GM13977 (cell line): Measurements from ENCODE around the gene KCNK10.

ENCODE experiments used
- DNase-seq: peaks from one replicate; pipeline ENCODE4 v3.0.0; 2012; ENCODE audit warnings: low spot score
- CTCF ChIP-seq: IDR thresholded peaks from 2 replicates; pipeline ENCODE4 v1.5.1; 2012; ENCODE audit warnings: mild to moderate bottlenecking, control low read depth; ENCODE audit not compliant: insufficient read depth; ENCODE audit errors: extremely low read depth, missing control alignments
- in situ Hi-C: fragments of 300-500 bp; cut with MboI; formaldehyde crosslinking; loops from one replicate; pipeline ENCODE4 v1.12.0; 2022; ENCODE audit warnings: low sequenced_read_pairs, low pct_unique_long_range_greater_than_20kb, mixed read lengths, inconsistent platforms; ENCODE audit not compliant: unreplicated experiment

Gene KCNK10

GRCh38 chr14:88311780-88312179, 11.3 kb downstream of the KCNK10 start:
- in situ Hi-C loops: no loop called here
- DNase-seq: no peak
- TF ChIP-seq CTCF: no peak

- in situ Hi-C loops: no loop called here
- TF ChIP-seq CTCF: no peak
These were observed 12.6 kb downstream of the KCNK10 start for GRCh38 chr14:88310449-88310848.

GRCh38 chr14:88310021-88310420, 13.0 kb downstream of the KCNK10 start:
- no peak for TF ChIP-seq CTCF
- DNase-seq: no peak
- in situ Hi-C loops: no loop called here

More at GRCh38 chr14:88310449-88310848, 12.6 kb downstream of the KCNK10 start:
- no peak for DNase-seq

GRCh38 chr14:88305528-88306322, 17.3 kb downstream of the KCNK10 start:
- in situ Hi-C loops: no loop called here
- DNase-seq: no peak
- no peak for TF ChIP-seq CTCF

GRCh38 chr14:88303041-88303440, 20.0 kb downstream of the KCNK10 start:
- TF ChIP-seq CTCF: no peak
- DNase-seq: no peak
- in situ Hi-C loops: no loop called here

- TF ChIP-seq CTCF: no peak
- DNase-seq: no peak
- in situ Hi-C loops: no loop called here
These were observed 21.7 kb downstream of the KCNK10 start for GRCh38 chr14:88301381-88301780.

GRCh38 chr14:88300817-88301216, 22.3 kb downstream of the KCNK10 start:
- in situ Hi-C loops: no loop called here
- TF ChIP-seq CTCF: no peak
- DNase-seq: no peak
